CD8-positive, alpha-beta memory T cell (primary cell): ENCODE measurements around the gene DENND1C. TPM values are rescaled to one million over a fixed set of nuclear protein-coding genes. Genes with fewer than 3 reads are reported as not detected.
A peak's percentile ranks its signal among the peaks of the same experiment; 100 is the strongest.

Experiments used
- CTCF ChIA-PET: fragments of 350-600 bp; sonication (Branson Sonifier 250); formaldehyde crosslinking; loops from one replicate; lab custom pipeline; 2021; ENCODE audit warnings: antibody characterized with exemption; lab: Charles Lee
- POLR2A ChIA-PET: fragments of 350-600 bp; sonication (Branson Sonifier 250); formaldehyde crosslinking; loops from one replicate; lab custom pipeline; 2021; ENCODE audit warnings: antibody characterized with exemption; lab: Charles Lee
- DNase-seq, 5 donors: peaks; one replicate each; pipeline versions ENCODE4 v3.0.0 to v3.0.0-alpha.2; 2020 to 2022; ENCODE audit warnings: mixed read lengths in 1 of 5
- H3K27ac ChIP-seq: one replicate; pipeline ENCODE4 v1.7.0; 2013; ENCODE audit warnings: low read depth, mild to moderate bottlenecking, low read length, moderate library complexity
- H3K27me3 ChIP-seq: 2 replicates; pipeline ENCODE4 v1.7.0; 2013; ENCODE audit warnings: low read length, mild to moderate bottlenecking; ENCODE audit not compliant: insufficient read depth, poor library complexity, severe bottlenecking
- H3K36me3 ChIP-seq: 2 replicates; pipeline ENCODE4 v1.7.0; 2013; ENCODE audit warnings: mild to moderate bottlenecking, low read length, moderate library complexity; ENCODE audit not compliant: insufficient read depth
- H3K4me1 ChIP-seq: 2 replicates; pipeline ENCODE4 v1.7.0; 2013; ENCODE audit warnings: mild to moderate bottlenecking, low read length, moderate library complexity; ENCODE audit not compliant: insufficient read depth
- H3K4me3 ChIP-seq: 2 replicates; pipeline ENCODE4 v1.7.0; 2013; ENCODE audit warnings: mild to moderate bottlenecking, low read length
- H3K9me3 ChIP-seq: 2 replicates; pipeline ENCODE4 v1.7.0; 2013; ENCODE audit warnings: mild to moderate bottlenecking, low read length
- H3K27ac Mint-ChIP-seq, 8 donors: one replicate each; pipeline ENCODE4 v1.8.0; 2020 to 2021; ENCODE audit warnings: mixed read lengths in 8 of 8, mild to moderate bottlenecking in 6 of 8, inconsistent platforms in 3 of 8, moderate library complexity in 3 of 8
- H3K27me3 Mint-ChIP-seq, 2 donors: one replicate each; pipeline ENCODE4 v1.8.0; 2020 to 2021; ENCODE audit warnings: mixed read lengths in 2 of 2, mild to moderate bottlenecking in 1 of 2, moderate library complexity in 1 of 2
- H3K36me3 Mint-ChIP-seq, 3 donors: one replicate each; pipeline ENCODE4 v1.8.0; 2020 to 2021; ENCODE audit warnings: mixed read lengths in 3 of 3, inconsistent platforms in 1 of 3, mild to moderate bottlenecking in 1 of 3
- H3K4me1 Mint-ChIP-seq, 3 donors: one replicate each; pipeline ENCODE4 v1.8.0; 2020 to 2021; ENCODE audit warnings: mixed read lengths in 3 of 3, inconsistent platforms in 1 of 3, mild to moderate bottlenecking in 1 of 3
- H3K4me3 Mint-ChIP-seq, 7 donors: one replicate each; pipeline ENCODE4 v1.8.0; 2020 to 2021; ENCODE audit warnings: mixed read lengths in 7 of 7, mild to moderate bottlenecking in 6 of 7, moderate library complexity in 4 of 7, inconsistent platforms in 2 of 7
- H3K9me3 Mint-ChIP-seq, 5 donors: one replicate each; pipeline ENCODE4 v1.8.0; 2020 to 2022; ENCODE audit warnings: mixed read lengths in 5 of 5, mild to moderate bottlenecking in 3 of 5, moderate library complexity in 2 of 5, inconsistent platforms in 1 of 5
- polyA plus RNA-seq: library from polyadenylated mRNA; unstranded; fragments of 300-500 nt; fragmentation: Illumina TruSeq; gene quantifications from one replicate; pipeline ENCODE4 v1.2.3, GENCODE V29; 2021
- total RNA-seq, 2 experiments: library from RNA; stranded (reverse); gene quantifications; one replicate each; pipeline ENCODE4 v1.2.3, GENCODE V29; 2021

The DENND1C gene
- total and polyA plus RNA-seq, 3 experiments from 2014 or later = 51.9 to 93.2 (median 55.1) TPM

- ChIA-PET POLR2A (no interaction called here), CTCF (no interaction called here)
- H3K27ac ChIP-seq = no peak overlapping the region
- H3K27me3 ChIP-seq = no peaks in the 10 kb centered on the region
- Mint-ChIP-seq H3K4me3 (no peak overlapping the region), H3K36me3 (peaks cover 0 to 6% (median 5%) of the 10 kb centered on the region in 3 donors), H3K9me3 (no peaks in the 10 kb centered on the region), H3K4me1 (no peaks in the 10 kb centered on the region), H3K27ac (peak overlapping the region in 1 of 8 donors; percentile 33), H3K27me3 (peaks cover 0 to 2% of the 10 kb centered on the region in 2 donors)
- no peaks in the 10 kb centered on the region for H3K4me1 ChIP-seq
- no peaks in the 10 kb centered on the region for H3K9me3 ChIP-seq
- no peak overlapping the region for H3K4me3 ChIP-seq
- DNase-seq = no peak
- H3K36me3 ChIP-seq = no peaks in the 10 kb centered on the region
Measured at GRCh38 chr19:6442087-6442688, 39.4 kb downstream of the DENND1C start.

- no peak overlapping the region for H3K27ac ChIP-seq
- CTCF ChIA-PET = no interaction called here
- H3K9me3 ChIP-seq = no peaks in the 10 kb centered on the region
- no peaks in the 10 kb centered on the region for H3K9me3 Mint-ChIP-seq
- POLR2A ChIA-PET = no interaction called here
- peaks cover 0 to 2% of the 10 kb centered on the region in 2 donors for H3K27me3 Mint-ChIP-seq
- no peaks in the 10 kb centered on the region for H3K4me1 ChIP-seq
- H3K27me3 ChIP-seq = no peaks in the 10 kb centered on the region
- no peaks in the 10 kb centered on the region for H3K36me3 ChIP-seq
- peaks cover 0 to 2% (median 0%) of the 10 kb centered on the region in 3 donors for H3K36me3 Mint-ChIP-seq
- no peak overlapping the region for H3K4me3 ChIP-seq
- DNase-seq = no peak
- no peak overlapping the region for H3K4me3 Mint-ChIP-seq
- H3K4me1 Mint-ChIP-seq = no peaks in the 10 kb centered on the region
- peak overlapping the region in 2 of 8 donors; percentile 12 to 23 for H3K27ac Mint-ChIP-seq
Measured at GRCh38 chr19:6440905-6441304, 40.7 kb downstream of the DENND1C start.

- Histone ChIP-seq H3K36me3 (no peaks in the 10 kb centered on the region), H3K27me3 (no peaks in the 10 kb centered on the region), H3K4me3 (no peak overlapping the region), H3K9me3 (no peaks in the 10 kb centered on the region), H3K27ac (no peak overlapping the region), H3K4me1 (no peaks in the 10 kb centered on the region)
- CTCF ChIA-PET = no interaction called here
- peaks cover 0 to 2% of the 10 kb centered on the region in 2 donors for H3K27me3 Mint-ChIP-seq
- peaks cover 0 to 2% (median 0%) of the 10 kb centered on the region in 3 donors for H3K36me3 Mint-ChIP-seq
- H3K9me3 Mint-ChIP-seq = no peaks in the 10 kb centered on the region
- H3K4me3 Mint-ChIP-seq = no peak overlapping the region
- POLR2A ChIA-PET = no interaction called here
- peak overlapping the region in 1 of 8 donors; percentile 78 for H3K27ac Mint-ChIP-seq
- no peak for DNase-seq
- no peaks in the 10 kb centered on the region for H3K4me1 Mint-ChIP-seq
Measured at GRCh38 chr19:6439743-6440142, 41.8 kb downstream of the DENND1C start.

- Mint-ChIP-seq H3K4me1 (peaks cover 0 to 2% (median 0%) of the 10 kb centered on the region in 3 donors), H3K27me3 (peaks cover 0 to 2% of the 10 kb centered on the region in 2 donors), H3K9me3 (no peaks in the 10 kb centered on the region), H3K36me3 (no peaks in the 10 kb centered on the region), H3K4me3 (no peak within 1 kb of the TSS), H3K27ac (no peak within 1 kb of the TSS)
- POLR2A ChIA-PET = no interaction called here
- Histone ChIP-seq H3K9me3 (no peaks in the 10 kb centered on the region), H3K4me1 (no peaks in the 10 kb centered on the region), H3K27me3 (no peaks in the 10 kb centered on the region), H3K36me3 (no peaks in the 10 kb centered on the region), H3K4me3 (no peak within 1 kb of the TSS), H3K27ac (no peak within 1 kb of the TSS)
- CTCF ChIA-PET = no interaction called here
- DNase-seq = no peak
Measured at GRCh38 chr19:6433663-6434062, 47.9 kb downstream of the DENND1C start, which contains the start of gene SLC25A41. Gene SLC25A41, minus strand, starts transcription at chr19:6433763. Its CDS starts 70 bp downstream, at chr19:6433693.

GRCh38 chr19:6433165-6433564 is 48.4 kb downstream of the DENND1C start:
- H3K4me1 ChIP-seq = no peaks in the 10 kb centered on the region
- POLR2A ChIA-PET = no interaction called here
- Mint-ChIP-seq H3K27me3 (peaks cover 0 to 2% of the 10 kb centered on the region in 2 donors), H3K9me3 (no peaks in the 10 kb centered on the region), H3K27ac (no peak overlapping the region), H3K4me1 (peaks cover 0 to 2% (median 0%) of the 10 kb centered on the region in 3 donors), H3K4me3 (no peak overlapping the region), H3K36me3 (no peaks in the 10 kb centered on the region)
- no peaks in the 10 kb centered on the region for H3K9me3 ChIP-seq
- H3K4me3 ChIP-seq = no peak overlapping the region
- CTCF ChIA-PET = interaction anchor here (0.6 kb wide), 1 partner anchor 68 kb away, joined by 4 read pairs; no protein-coding TSS in a partner anchor
- H3K27me3 ChIP-seq = no peaks in the 10 kb centered on the region
- no peaks in the 10 kb centered on the region for H3K36me3 ChIP-seq
- DNase-seq = no peak
- no peak overlapping the region for H3K27ac ChIP-seq

GRCh38 chr19:6431891-6432290 is 49.7 kb downstream of the DENND1C start:
- no peaks in the 10 kb centered on the region for H3K9me3 ChIP-seq
- Mint-ChIP-seq H3K4me1 (peaks cover 0 to 2% (median 0%) of the 10 kb centered on the region in 3 donors), H3K27me3 (peaks cover 0 to 2% of the 10 kb centered on the region in 2 donors)

GRCh38 chr19:6429419-6430221 is 52.0 kb downstream of the DENND1C start:
- H3K4me1 ChIP-seq = peaks cover 9% of the 10 kb centered on the region
- POLR2A ChIA-PET = no interaction called here
- Mint-ChIP-seq H3K27me3 (peaks cover 0 to 3% of the 10 kb centered on the region in 2 donors), H3K27ac (no peak overlapping the region), H3K4me3 (no peak overlapping the region), H3K4me1 (peaks cover 10% of the 10 kb centered on the region in 3 donors), H3K9me3 (no peaks in the 10 kb centered on the region), H3K36me3 (no peaks in the 10 kb centered on the region)
- no peaks in the 10 kb centered on the region for H3K27me3 ChIP-seq
- CTCF ChIA-PET = no interaction called here
- no peak overlapping the region for H3K4me3 ChIP-seq
- H3K9me3 ChIP-seq = no peaks in the 10 kb centered on the region
- DNase-seq = no peak
- no peak overlapping the region for H3K27ac ChIP-seq
- H3K36me3 ChIP-seq = no peaks in the 10 kb centered on the region

More at GRCh38 chr19:6431891-6432290, 49.7 kb downstream of the DENND1C start:
- no peak for DNase-seq
- H3K27ac Mint-ChIP-seq = no peak overlapping the region
- H3K4me3 Mint-ChIP-seq = no peak overlapping the region
- ChIA-PET CTCF (no interaction called here), POLR2A (no interaction called here)
- no peak overlapping the region for H3K27ac ChIP-seq
- no peak overlapping the region for H3K4me3 ChIP-seq
- no peaks in the 10 kb centered on the region for H3K4me1 ChIP-seq
- H3K36me3 ChIP-seq = no peaks in the 10 kb centered on the region
- H3K36me3 Mint-ChIP-seq = no peaks in the 10 kb centered on the region
- no peaks in the 10 kb centered on the region for H3K9me3 Mint-ChIP-seq
- H3K27me3 ChIP-seq = no peaks in the 10 kb centered on the region
